K562 (cell line): Measurements from ENCODE around the gene KLHL15. TPM values are rescaled to one million over a fixed set of nuclear protein-coding genes. Genes with fewer than 3 reads are reported as not detected.

Experiments used
- CBX1 ChIP-seq: sonication (generic); IDR thresholded peaks from 2 replicates; pipeline ENCODE4 v1.6.1; 2016; ENCODE audit warnings: antibody characterized with exemption, low read depth, mild to moderate bottlenecking
- DIDO1 ChIP-seq: fragments of 450-650 bp; IDR thresholded peaks from 2 replicates; pipeline ENCODE4 v1.6.1; 2016; ENCODE audit warnings: low read depth, missing biosample characterization, missing genetic modification characterization
- DPF2 ChIP-seq: fragments of 450-650 bp; IDR thresholded peaks from 2 replicates; pipeline ENCODE4 v1.6.1; 2016
- FOXJ2 ChIP-seq: fragments of 200-800 bp; sonication (Bioruptor generic); IDR thresholded peaks from 2 replicates; pipeline ENCODE4 v1.6.1; 2016; ENCODE audit warnings: missing genetic modification characterization, missing compliant biosample characterization
- HDAC8 ChIP-seq: fragments of 450-650 bp; IDR thresholded peaks from 2 replicates; pipeline ENCODE4 v1.6.1; 2016; ENCODE audit warnings: mild to moderate bottlenecking, missing genetic modification characterization, moderate library complexity, missing compliant biosample characterization
- MAFK ChIP-seq: IDR thresholded peaks from 2 replicates; pipeline ENCODE4 v1.6.1; 2011; ENCODE audit warnings: low read length, improper control_type of control experiment
- MCM5 ChIP-seq: fragments of 450-650 bp; IDR thresholded peaks from 2 replicates; pipeline ENCODE4 v1.6.1; 2016; ENCODE audit warnings: low read depth
- PCBP1 ChIP-seq: fragments of 200-400 bp; formaldehyde crosslinking; IDR thresholded peaks from 2 replicates; pipeline ENCODE4 v1.6.1; 2018; ENCODE audit warnings: mild to moderate bottlenecking, low read depth, low read length; ENCODE audit not compliant: poor library complexity, severe bottlenecking
- RERE ChIP-seq: sonication (generic); formaldehyde crosslinking; IDR thresholded peaks from 2 replicates; pipeline ENCODE4 v1.8.0; 2023; ENCODE audit warnings: missing genetic modification reagents, mild to moderate bottlenecking, borderline replicate concordance
- RHOXF2B ChIP-seq: fragments of 250-450 bp; sonication (Bioruptor Pico); conservative IDR thresholded peaks from 2 replicates; pipeline ENCODE4 v1.5.1; 2021
- SP1 ChIP-seq: sonication (generic); formaldehyde crosslinking; IDR thresholded peaks from 2 replicates; pipeline ENCODE4 v1.8.1; 2022; ENCODE audit warnings: mild to moderate bottlenecking, missing genetic modification reagents
- TSC22D4 ChIP-seq: fragments of 450-650 bp; IDR thresholded peaks from 2 replicates; pipeline ENCODE4 v1.6.1; 2016; ENCODE audit warnings: missing genetic modification characterization, missing biosample characterization, control low read depth
- ZBTB1 ChIP-seq: sonication (generic); formaldehyde crosslinking; IDR thresholded peaks from 2 replicates; pipeline ENCODE4 v1.8.1; 2023; ENCODE audit warnings: missing genetic modification reagents, low read depth, mild to moderate bottlenecking, borderline replicate concordance
- ZBTB49 ChIP-seq: sonication (generic); formaldehyde crosslinking; IDR thresholded peaks from 2 replicates; pipeline ENCODE4 v1.8.0; 2022; ENCODE audit warnings: missing genetic modification reagents, mild to moderate bottlenecking, borderline replicate concordance
- ZKSCAN3 ChIP-seq: fragments of 250-450 bp; sonication (Bioruptor Pico); IDR thresholded peaks from 2 replicates; pipeline ENCODE4 v1.4.0; 2020
- ZMIZ1 ChIP-seq, 2 experiments: fragments of 150-350 bp in 1 of 2; IDR thresholded peaks; 2 replicates each; pipeline ENCODE4 v1.6.1; 2012 to 2016; ENCODE audit warnings: low read depth in 2 of 2, low read length in 2 of 2, mild to moderate bottlenecking in 1 of 2, moderate library complexity in 1 of 2
- ZNF224 ChIP-seq: sonication (generic); formaldehyde crosslinking; IDR thresholded peaks from 2 replicates; pipeline ENCODE4 v1.8.0; 2022; ENCODE audit warnings: mild to moderate bottlenecking, missing genetic modification reagents
- ZNF589 ChIP-seq: fragments of 200-800 bp; sonication (Bioruptor generic); IDR thresholded peaks from 2 replicates; pipeline ENCODE4 v1.6.1; 2016; ENCODE audit warnings: low read depth, missing genetic modification characterization, missing compliant biosample characterization
- polyA plus RNA-seq, 8 experiments: library from polyadenylated mRNA; depleted of rRNA in 4 of 8; stranded (reverse) in 5 of 8; unstranded in 3 of 8; fragments of >200 nt; fragmentation: Nextera tagmentation in 2 of 8; fragmentation: Illumina TruSeq in 1 of 8; extraction: Ambion mirVana in 2 of 8; extraction: Trizol in 1 of 8; gene quantifications; 2 replicates each; pipeline versions ENCODE4 v1.2.1 to v1.2.3, GENCODE V29; 2011 to 2014; ENCODE audit warnings: inconsistent platforms in 1 of 8, missing spikeins in 1 of 8
- total RNA-seq, 7 experiments: library from RNA; depleted of rRNA in 6 of 7; stranded (reverse); fragments of >200 nt in 6 of 7; fragmentation: Illumina TruSeq in 2 of 7; extraction: Trizol in 2 of 7; gene quantifications; 2 replicates each; pipeline versions ENCODE4 v1.2.1 to v1.2.3, GENCODE V29; 2011 to 2021; ENCODE audit warnings: low replicate concordance in 1 of 7

Gene KLHL15
- total and polyA plus RNA-seq, 9 of the 15 experiments (the other 6 are each of a cell fraction or from before 2014, with no cell fraction given) = 3.0 to 12.4 (median 7.6) TPM

GRCh38 chrX:24025741-24026403 lies 1.1 kb downstream of the KLHL15 start (continued):
- TF ChIP-seq MCM5 = no peak
- TF ChIP-seq ZBTB49 (CRISPR knock-in tag) = no peak
- no peak for TF ChIP-seq RHOXF2B
- no peak for TF ChIP-seq CBX1
- TF ChIP-seq FOXJ2 (tag) = no peak
- TF ChIP-seq RERE = no peak
- TF ChIP-seq DPF2 = no peak
- no peak for TF ChIP-seq TSC22D4 (tag)
- no peak for TF ChIP-seq DIDO1
- no peak for TF ChIP-seq PCBP1
- no peak for TF ChIP-seq ZNF224 (CRISPR knock-in tag)
- no peak for TF ChIP-seq MAFK
- peak; percentile 66; the same call in 1 of the 2 replicates for TF ChIP-seq ZNF589 (CRISPR knock-in tag)
- TF ChIP-seq SP1 (CRISPR knock-in tag) = 0 out of 2 replicates have a peak, but pooled peaks have one; percentile 40
- TF ChIP-seq ZMIZ1 (IDR thresholded peaks at IDR 0.05; ENCODE audit: low read depth in 2 of 2, low read length in 2 of 2) = no peak
- no peak for TF ChIP-seq ZKSCAN3
- TF ChIP-seq ZBTB1 (CRISPR knock-in tag) = no peak
- TF ChIP-seq HDAC8 (tag) = 0 out of 2 replicates have a peak, but pooled peaks have one; percentile 78
